HFF-Myc (cell line): ENCODE measurements around the gene CHRNA4.

Experiments used
- DNase-seq: peaks from one replicate; pipeline ENCODE4 v3.0.0-alpha.2; 2011; ENCODE audit warnings: low read depth; ENCODE audit errors: extremely low read depth
- H3K4me3 ChIP-seq: replicated peaks from 2 replicates; pipeline ENCODE4 v1.5.1; 2011; ENCODE audit warnings: low read depth, mild to moderate bottlenecking, control low read depth, low read length
- TF ChIP-seq, protein P1 (sequence below): IDR thresholded peaks from 2 replicates; pipeline ENCODE4 v1.5.1; 2012; ENCODE audit warnings: mild to moderate bottlenecking, low read depth, low read length, control low read depth; ENCODE audit errors: missing control alignments

CHRNA4 gene

DNA sequence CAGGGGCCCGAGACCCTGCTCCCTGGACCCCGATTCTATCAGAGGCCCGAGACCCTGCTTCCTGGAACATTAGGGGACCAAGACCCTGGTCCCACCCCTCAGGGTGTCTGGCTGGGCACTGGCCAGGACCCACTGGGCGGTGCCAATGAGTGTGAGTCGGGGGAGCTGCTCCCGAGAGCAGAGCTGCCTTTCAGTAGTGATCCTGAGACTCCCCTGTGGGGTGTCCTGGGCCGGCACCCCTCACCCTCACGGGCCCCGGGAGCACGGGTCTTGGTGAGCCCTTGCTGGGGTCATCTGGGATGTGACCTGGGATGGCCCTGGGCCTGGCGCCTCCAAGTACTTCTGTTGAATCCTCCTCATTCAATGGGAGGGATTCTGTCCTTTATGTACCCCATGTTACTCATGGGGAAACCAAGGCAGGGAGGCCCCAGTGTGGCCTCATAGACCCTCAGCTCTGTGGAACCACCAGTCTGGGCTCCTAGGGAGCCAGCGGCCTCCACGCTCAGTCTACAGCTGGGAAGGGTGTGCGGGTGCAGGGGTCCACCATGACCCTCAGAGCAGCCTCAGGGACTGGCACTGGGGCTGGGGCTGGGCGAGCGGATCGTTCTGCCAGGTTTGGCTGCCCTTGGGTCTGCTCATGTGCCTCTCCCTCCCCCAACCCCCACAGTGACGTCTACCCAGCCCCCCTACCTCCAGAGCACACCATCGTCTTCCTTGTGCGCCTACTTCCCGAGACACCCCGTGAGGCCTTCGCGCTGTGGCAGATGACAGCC, 42.6 kb downstream of the CHRNA4 start:
- TF ChIP-seq, protein P1, sequence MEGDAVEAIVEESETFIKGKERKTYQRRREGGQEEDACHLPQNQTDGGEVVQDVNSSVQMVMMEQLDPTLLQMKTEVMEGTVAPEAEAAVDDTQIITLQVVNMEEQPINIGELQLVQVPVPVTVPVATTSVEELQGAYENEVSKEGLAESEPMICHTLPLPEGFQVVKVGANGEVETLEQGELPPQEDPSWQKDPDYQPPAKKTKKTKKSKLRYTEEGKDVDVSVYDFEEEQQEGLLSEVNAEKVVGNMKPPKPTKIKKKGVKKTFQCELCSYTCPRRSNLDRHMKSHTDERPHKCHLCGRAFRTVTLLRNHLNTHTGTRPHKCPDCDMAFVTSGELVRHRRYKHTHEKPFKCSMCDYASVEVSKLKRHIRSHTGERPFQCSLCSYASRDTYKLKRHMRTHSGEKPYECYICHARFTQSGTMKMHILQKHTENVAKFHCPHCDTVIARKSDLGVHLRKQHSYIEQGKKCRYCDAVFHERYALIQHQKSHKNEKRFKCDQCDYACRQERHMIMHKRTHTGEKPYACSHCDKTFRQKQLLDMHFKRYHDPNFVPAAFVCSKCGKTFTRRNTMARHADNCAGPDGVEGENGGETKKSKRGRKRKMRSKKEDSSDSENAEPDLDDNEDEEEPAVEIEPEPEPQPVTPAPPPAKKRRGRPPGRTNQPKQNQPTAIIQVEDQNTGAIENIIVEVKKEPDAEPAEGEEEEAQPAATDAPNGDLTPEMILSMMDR: no peak
- no peak overlapping the region for H3K4me3 ChIP-seq
- no peak for DNase-seq

DNA sequence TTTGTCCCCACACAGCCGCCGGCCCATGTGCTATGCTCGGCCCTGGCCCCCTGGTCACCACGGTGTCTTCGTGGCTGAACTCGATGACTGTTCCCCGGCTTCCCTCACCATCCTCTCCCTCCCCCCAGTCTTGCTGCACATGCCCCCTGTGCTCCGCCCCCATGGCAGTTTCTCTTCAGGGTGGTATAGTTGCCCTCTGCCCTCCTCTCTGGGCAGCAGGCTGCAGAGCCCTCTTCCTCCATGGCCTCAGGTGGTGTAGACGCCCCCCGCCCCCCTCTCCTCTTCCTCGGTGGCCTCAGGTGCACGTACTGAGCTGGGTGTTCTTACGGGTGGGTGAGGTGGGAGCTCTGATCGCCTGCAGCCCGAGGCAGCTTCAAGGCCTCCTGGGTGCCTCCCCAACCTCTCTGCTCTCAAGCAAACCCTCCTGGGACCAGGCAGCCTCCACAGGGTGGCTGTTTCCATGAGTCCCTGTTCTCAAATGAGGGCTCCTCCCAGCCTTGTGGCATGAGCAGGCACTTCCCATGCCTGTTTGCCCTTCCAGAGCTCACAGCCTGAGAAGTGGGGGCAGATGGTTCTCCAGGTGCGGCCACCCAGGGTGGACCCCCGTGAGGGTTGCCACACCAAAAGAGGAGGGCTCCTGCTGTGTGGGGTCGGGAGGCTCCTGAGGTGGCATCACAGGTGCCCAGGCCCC, 43.4 kb downstream of the CHRNA4 start:
- TF ChIP-seq, protein P1: no peak
- no peak overlapping the region for H3K4me3 ChIP-seq
- no peak for DNase-seq

DNA sequence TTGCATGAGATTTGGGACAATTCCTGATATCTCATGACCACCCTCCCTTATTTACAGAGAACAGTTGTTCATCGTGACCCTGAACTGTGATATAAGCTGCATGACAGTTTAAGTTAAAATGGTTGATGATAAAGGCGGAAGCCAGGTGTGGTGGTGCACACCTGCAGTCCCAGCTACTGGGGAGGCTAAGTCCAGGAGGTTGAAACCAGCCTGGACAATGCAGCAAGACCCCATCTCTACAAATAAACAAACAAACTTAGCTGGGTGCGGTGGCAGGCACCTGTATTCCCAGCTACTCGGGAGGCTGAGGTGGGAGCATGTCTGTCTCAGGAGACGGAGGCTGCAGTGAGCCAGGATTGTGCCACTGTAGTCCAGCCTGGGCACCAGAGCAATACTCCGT, 44.1 kb downstream of the CHRNA4 start:
- TF ChIP-seq, protein P1: no peak
- no peak overlapping the region for H3K4me3 ChIP-seq
- no peak for DNase-seq

DNA sequence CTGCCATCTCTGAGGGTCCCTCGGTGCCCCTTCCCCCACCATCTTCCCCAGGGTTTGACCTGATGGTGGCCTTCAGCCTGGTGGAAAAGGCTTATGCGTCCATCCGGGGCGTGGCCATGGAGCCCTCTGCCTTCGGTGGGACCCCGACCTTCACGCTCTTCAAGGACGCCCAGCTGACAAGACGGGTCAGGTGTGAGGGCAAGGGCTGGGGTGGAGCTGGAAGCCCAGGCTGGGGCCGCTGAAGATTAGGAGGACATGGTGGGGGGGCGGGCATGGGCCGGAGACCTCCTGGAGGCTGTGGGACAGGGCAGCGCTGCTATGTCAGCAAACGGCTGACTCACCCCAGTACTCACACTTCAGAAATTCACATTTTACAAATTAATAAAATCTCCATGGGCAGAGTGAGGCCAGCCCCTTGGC, 44.6 kb downstream of the CHRNA4 start:
- TF ChIP-seq, protein P1: no peak

DNA sequence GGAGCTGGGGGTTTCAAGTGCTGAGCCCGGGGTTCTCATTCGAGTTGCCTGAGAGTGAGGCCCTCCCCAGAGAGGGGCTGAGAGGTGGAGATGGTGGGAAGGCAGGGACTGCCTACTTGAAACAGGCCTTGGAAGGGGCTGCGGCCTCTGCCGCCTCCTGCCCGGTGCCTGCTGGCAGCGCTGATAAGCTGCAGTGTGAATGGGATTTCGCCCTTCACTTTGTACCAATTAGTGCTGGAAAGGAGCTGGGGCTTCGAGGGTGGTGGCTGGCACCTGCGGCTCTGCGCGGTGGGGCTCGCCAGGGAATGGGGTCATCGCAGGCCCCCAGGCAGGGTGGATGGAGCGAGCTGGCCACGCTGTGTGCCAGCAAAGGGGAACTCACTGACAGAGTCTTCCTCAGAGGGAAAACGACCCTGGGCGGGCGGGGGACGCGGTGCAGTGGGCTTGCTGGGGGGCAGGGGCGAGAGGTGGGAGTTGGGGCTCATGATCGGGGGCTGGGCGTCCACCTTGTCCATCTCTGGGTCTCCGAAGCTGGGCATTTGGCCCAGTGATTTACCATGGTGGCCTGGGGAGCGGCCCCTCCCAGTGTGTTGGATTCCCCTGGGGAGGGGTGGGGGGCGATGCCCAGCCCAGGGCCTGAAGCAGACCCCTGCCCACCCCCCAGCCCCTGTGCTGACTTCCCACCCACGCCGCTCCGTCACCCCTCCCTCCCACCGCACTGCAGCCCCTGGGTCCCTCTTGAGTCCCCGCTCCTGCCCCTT, 45.2 kb downstream of the CHRNA4 start:
- no peak overlapping the region for H3K4me3 ChIP-seq
- no peak for DNase-seq
- TF ChIP-seq, protein P1: no peak

More for the DNA sequence above, 44.6 kb downstream of the CHRNA4 start:
- no peak for DNase-seq
- no peak overlapping the region for H3K4me3 ChIP-seq

DNA sequence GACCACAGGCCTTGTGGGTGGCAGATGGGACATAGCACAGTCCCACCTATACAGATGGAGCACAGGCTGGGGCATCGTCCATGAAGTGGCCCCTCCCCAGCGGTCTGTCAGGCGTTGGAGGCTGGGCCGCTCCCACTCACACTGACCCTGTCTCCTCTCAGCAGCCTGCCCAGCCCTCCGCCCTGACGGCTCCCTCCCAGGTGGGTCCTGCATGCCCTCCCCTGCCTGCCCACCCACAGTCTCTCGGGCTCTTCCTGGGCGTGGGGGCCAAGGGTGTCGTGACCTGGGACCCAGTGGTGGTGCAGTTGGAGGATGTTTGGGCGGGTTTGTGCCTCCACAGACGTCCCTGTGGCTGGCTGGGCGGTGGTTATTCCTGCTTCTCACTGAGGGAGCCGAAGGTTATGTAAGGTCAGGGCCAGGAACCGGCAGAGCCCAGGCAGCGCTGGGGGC, 45.9 kb downstream of the CHRNA4 start:
- TF ChIP-seq, protein P1: no peak

More for the DNA sequence above, 45.9 kb downstream of the CHRNA4 start:
- DNase-seq: no peak
- no peak overlapping the region for H3K4me3 ChIP-seq
